Astrocyte (in vitro differentiated cells and primary cell): Measurements from ENCODE around the gene ADGRG2. TPM values are rescaled to one million over a fixed set of nuclear protein-coding genes. Genes with fewer than 3 reads are reported as not detected.

Experiments
- DNase-seq: peaks from one replicate; pipeline ENCODE4 v3.0.0-alpha.2; 2010; ENCODE audit warnings: low read depth
- FAIRE-seq: peaks from 2 replicates; lab custom pipeline; 2011; peaks lifted over from hg19 to GRCh38; lab: Jason Lieb, UNC
- H2AFZ ChIP-seq: 2 replicates; pipeline ENCODE4 v1.6.0; 2012; ENCODE audit warnings: low read depth, low read length, inconsistent platforms
- H3K27ac ChIP-seq: 2 replicates; pipeline ENCODE4 v1.5.1; 2011; ENCODE audit warnings: low read depth, low read length, inconsistent platforms
- H3K27me3 ChIP-seq: 2 replicates; pipeline ENCODE4 v1.6.0; 2011; ENCODE audit warnings: low read length, inconsistent platforms; ENCODE audit not compliant: insufficient read depth
- H3K36me3 ChIP-seq: 2 replicates; pipeline ENCODE4 v1.5.1; 2011; ENCODE audit warnings: low read length, inconsistent platforms; ENCODE audit not compliant: insufficient read depth
- H3K4me1 ChIP-seq: 2 replicates; pipeline ENCODE4 v1.5.1; 2011; ENCODE audit warnings: low read length, inconsistent platforms; ENCODE audit not compliant: insufficient read depth
- H3K4me2 ChIP-seq: 2 replicates; pipeline ENCODE4 v1.6.0; 2012; ENCODE audit warnings: low read length, inconsistent platforms
- H3K4me3 ChIP-seq: 2 replicates; pipeline ENCODE4 v1.5.1; 2011; ENCODE audit warnings: low read depth, mild to moderate bottlenecking, low read length, inconsistent platforms; ENCODE audit not compliant: insufficient read depth
- H3K79me2 ChIP-seq: 2 replicates; pipeline ENCODE4 v1.6.0; 2012; ENCODE audit warnings: mild to moderate bottlenecking, low read length, inconsistent platforms; ENCODE audit not compliant: insufficient read depth
- H3K9ac ChIP-seq: 2 replicates; pipeline ENCODE4 v1.6.0; 2012; ENCODE audit warnings: mild to moderate bottlenecking, low read length, inconsistent platforms
- H3K9me3 ChIP-seq: 2 replicates; pipeline ENCODE4 v1.5.1; 2012; ENCODE audit warnings: low read depth, mild to moderate bottlenecking, low read length, inconsistent platforms; ENCODE audit not compliant: insufficient read depth
- H4K20me1 ChIP-seq: 2 replicates; pipeline ENCODE4 v1.6.0; 2012; ENCODE audit warnings: low read length, inconsistent platforms; ENCODE audit not compliant: insufficient read depth
- H3K27ac Mint-ChIP-seq: one replicate; pipeline ENCODE4 v1.8.0; 2021; ENCODE audit warnings: mild to moderate bottlenecking, mixed read lengths; ENCODE audit not compliant: unreplicated experiment
- H3K27me3 Mint-ChIP-seq: one replicate; pipeline ENCODE4 v1.8.0; 2021; ENCODE audit warnings: low read depth, mixed read lengths; ENCODE audit not compliant: unreplicated experiment
- H3K36me3 Mint-ChIP-seq: one replicate; pipeline ENCODE4 v1.8.0; 2021; ENCODE audit warnings: low read depth, mixed read lengths; ENCODE audit not compliant: unreplicated experiment
- H3K4me1 Mint-ChIP-seq: one replicate; pipeline ENCODE4 v1.8.0; 2021; ENCODE audit warnings: low read depth, mixed read lengths; ENCODE audit not compliant: unreplicated experiment
- H3K4me3 Mint-ChIP-seq: one replicate; pipeline ENCODE4 v1.8.0; 2021; ENCODE audit warnings: mild to moderate bottlenecking, moderate library complexity, mixed read lengths; ENCODE audit not compliant: unreplicated experiment
- H3K9me3 Mint-ChIP-seq: one replicate; pipeline ENCODE4 v1.8.0; 2021; ENCODE audit warnings: mild to moderate bottlenecking, mixed read lengths; ENCODE audit not compliant: unreplicated experiment
- CTCF ChIP-seq: IDR thresholded peaks from 2 replicates; pipeline ENCODE4 v1.5.1; 2011; ENCODE audit warnings: low read depth, mild to moderate bottlenecking, inconsistent platforms, low read length, moderate library complexity; ENCODE audit not compliant: insufficient read depth
- EZH2 ChIP-seq: IDR thresholded peaks from 2 replicates; pipeline ENCODE4 v1.6.1; 2012; ENCODE audit warnings: mild to moderate bottlenecking, low read length, inconsistent platforms; ENCODE audit not compliant: insufficient read depth
- total RNA-seq: library from RNA; stranded (reverse); gene quantifications from 2 replicates; pipeline ENCODE4 v1.2.1, GENCODE V29; 2021

ADGRG2 gene
- total RNA-seq, 1 donor from 2014 or later, result 0.09 TPM

- Histone ChIP-seq H3K36me3 (no peaks in the 10 kb centered on the region), H3K27ac (no peak overlapping the region), H4K20me1 (no peaks in the 10 kb centered on the region), H3K9ac (no peak overlapping the region), H3K9me3 (no peaks in the 10 kb centered on the region), H2AFZ (no peak overlapping the region), H3K4me2 (no peak overlapping the region), H3K79me2 (no peaks in the 10 kb centered on the region), H3K4me3 (no peak overlapping the region), H3K27me3 (no peaks in the 10 kb centered on the region), H3K4me1 (no peaks in the 10 kb centered on the region)
- H3K27me3 Mint-ChIP-seq, result peaks cover 8% of the 10 kb centered on the region
- FAIRE-seq, result no peak
- H3K27ac Mint-ChIP-seq, result no peak overlapping the region
- DNase-seq, result no peak
- H3K9me3 Mint-ChIP-seq, result no peaks in the 10 kb centered on the region
- no peak overlapping the region for H3K4me3 Mint-ChIP-seq
- no peaks in the 10 kb centered on the region for H3K36me3 Mint-ChIP-seq
- no peaks in the 10 kb centered on the region for H3K4me1 Mint-ChIP-seq
- no peak for TF ChIP-seq EZH2
- TF ChIP-seq CTCF, result no peak
These were observed 15.2 kb downstream of the ADGRG2 start for GRCh38 chrX:19107035-19107434.

- no peaks in the 10 kb centered on the region for H3K36me3 ChIP-seq
- H3K4me1 ChIP-seq, result no peaks in the 10 kb centered on the region
- no peak for TF ChIP-seq CTCF
- no peak for TF ChIP-seq EZH2
- no peak overlapping the region for H3K4me3 ChIP-seq
- Mint-ChIP-seq H3K4me3 (no peak overlapping the region), H3K36me3 (no peaks in the 10 kb centered on the region), H3K27ac (no peak overlapping the region), H3K9me3 (no peaks in the 10 kb centered on the region), H3K27me3 (no peaks in the 10 kb centered on the region), H3K4me1 (no peaks in the 10 kb centered on the region)
- H3K79me2 ChIP-seq, result no peaks in the 10 kb centered on the region
- H3K4me2 ChIP-seq, result no peak overlapping the region
- no peak overlapping the region for H2AFZ ChIP-seq
- H3K27ac ChIP-seq, result no peak overlapping the region
- no peaks in the 10 kb centered on the region for H3K9me3 ChIP-seq
- H3K9ac ChIP-seq, result no peak overlapping the region
- FAIRE-seq, result no peak
- no peaks in the 10 kb centered on the region for H4K20me1 ChIP-seq
- no peak for DNase-seq
- no peaks in the 10 kb centered on the region for H3K27me3 ChIP-seq
These were observed 21.7 kb downstream of the ADGRG2 start for GRCh38 chrX:19100586-19100985.

GRCh38 chrX:19097553-19098283, 24.6 kb downstream of the ADGRG2 start:
- peak; percentile 39 for FAIRE-seq
- Histone ChIP-seq H3K27ac (no peak overlapping the region), H4K20me1 (no peaks in the 10 kb centered on the region), H3K4me1 (no peaks in the 10 kb centered on the region), H3K9me3 (no peaks in the 10 kb centered on the region), H2AFZ (no peak overlapping the region), H3K79me2 (no peaks in the 10 kb centered on the region), H3K9ac (no peak overlapping the region), H3K36me3 (no peaks in the 10 kb centered on the region), H3K4me3 (no peak overlapping the region), H3K27me3 (peaks cover 2% of the 10 kb centered on the region), H3K4me2 (no peak overlapping the region)
- TF ChIP-seq EZH2, result no peak
- TF ChIP-seq CTCF, result no peak
- H3K9me3 Mint-ChIP-seq, result no peaks in the 10 kb centered on the region
- DNase-seq, result no peak
- no peak overlapping the region for H3K27ac Mint-ChIP-seq
- H3K27me3 Mint-ChIP-seq, result no peaks in the 10 kb centered on the region
- no peaks in the 10 kb centered on the region for H3K4me1 Mint-ChIP-seq
- H3K36me3 Mint-ChIP-seq, result no peaks in the 10 kb centered on the region
- no peak overlapping the region for H3K4me3 Mint-ChIP-seq
